HG03066 (cell line): ENCODE results near the gene BMP4.

Experiments used
- ATAC-seq: cut with Tn5 transposase; IDR thresholded peaks from one replicate; pipeline ENCODE4 v1.9.1; 2021; ENCODE audit warnings: low read depth; ENCODE audit not compliant: unreplicated experiment

The BMP4 gene

DNA sequence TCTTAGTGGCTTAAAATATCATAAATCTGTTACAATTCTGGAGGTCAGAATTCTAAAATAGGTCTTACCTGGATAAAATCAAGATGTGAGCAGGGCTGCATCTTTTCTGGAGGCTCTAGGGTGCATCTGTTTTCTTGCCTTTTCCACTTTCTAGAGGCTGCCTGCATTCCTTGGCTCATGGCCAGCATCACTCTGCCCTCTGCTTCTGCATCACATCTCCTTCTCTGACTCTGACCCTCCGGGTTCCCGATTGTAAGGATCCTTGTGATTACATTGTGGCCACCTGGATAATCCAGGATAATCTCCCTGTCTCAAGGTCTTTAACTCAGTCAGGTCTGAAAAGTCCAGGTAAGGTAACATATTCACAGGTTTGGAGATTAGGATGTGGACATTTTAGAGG is 11.0 kb upstream of the BMP4 start:
- no peak for ATAC-seq

DNA sequence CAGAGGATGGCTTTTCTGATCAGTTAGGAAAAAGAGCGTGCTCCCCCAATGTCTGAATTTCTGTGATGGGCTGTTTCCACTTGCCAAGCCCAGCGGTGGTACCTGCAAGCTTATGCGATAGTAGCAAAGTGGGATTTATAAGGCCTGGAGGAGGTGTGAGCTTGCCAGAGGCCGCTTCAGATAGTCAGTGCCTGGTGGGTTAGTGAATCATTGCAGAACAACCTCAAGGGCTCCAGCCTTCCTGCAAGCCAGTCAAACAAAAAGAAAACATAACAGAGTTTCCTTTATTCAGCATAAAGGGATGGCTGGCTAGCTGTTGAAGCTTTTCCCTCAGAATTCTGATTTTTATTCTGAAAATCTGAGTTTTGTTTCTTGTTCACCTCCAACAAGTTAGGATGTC is 7.6 kb upstream of the BMP4 start:
- ATAC-seq = no peak

GRCh38 chr14:53963320-53964227 is 6.9 kb upstream of the BMP4 start:
- ATAC-seq = no peak

DNA sequence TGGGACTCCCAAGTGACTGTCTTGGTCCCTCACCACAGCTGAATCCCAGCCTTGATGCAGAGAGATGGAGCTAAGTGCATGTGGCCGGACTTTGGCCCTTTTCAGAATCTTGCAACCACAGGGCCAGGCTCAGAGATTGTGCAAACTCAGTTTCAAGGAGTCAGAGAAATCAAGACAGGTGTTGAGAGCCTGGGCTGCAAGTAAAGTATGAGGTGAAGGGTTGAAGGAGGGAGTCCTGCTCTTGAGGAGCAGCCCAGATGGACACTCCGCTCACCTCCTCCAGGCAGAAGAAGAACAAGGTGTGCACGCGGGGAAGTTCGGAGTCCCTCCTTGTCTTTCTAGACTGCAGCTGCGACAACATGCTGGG is 6.3 kb upstream of the BMP4 start:
- no peak for ATAC-seq

DNA sequence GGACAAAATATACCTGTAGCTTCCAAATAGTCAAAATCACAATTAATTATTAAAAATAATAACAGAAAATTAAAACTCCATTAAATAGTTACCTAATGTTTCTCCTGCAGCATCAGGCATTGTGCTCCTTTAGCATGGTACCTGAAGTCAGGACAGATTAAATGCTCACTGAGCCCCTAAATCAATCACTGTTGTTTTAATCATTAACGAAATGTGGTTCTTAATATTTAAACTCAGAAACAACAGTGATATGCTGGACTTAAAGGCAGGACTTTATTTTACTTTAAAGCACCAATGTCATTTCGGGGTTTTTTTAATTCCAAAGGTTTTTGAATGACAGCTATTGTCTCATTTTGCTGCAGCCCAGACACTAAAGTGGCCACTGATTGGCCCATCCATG is 2.0 kb upstream of the BMP4 start:
- no peak for ATAC-seq

DNA sequence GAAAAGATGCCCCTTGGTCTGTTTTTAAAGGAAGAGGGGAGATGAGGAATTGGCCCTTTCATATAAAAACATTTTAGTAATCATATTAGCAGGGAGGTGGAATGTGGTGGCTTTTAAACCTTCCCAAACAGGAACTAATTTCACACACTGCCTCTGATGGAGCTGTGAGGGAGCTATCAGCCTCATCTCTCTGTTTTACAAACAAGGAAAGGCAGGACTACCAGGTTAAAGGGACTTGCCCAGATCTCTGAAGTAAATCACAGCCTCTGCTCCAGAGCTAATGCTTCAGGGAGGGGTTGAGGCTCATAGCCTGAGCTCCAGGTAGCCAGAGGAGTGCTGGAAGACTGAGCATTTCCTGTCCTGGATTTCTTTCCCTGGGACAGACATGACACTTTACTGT is 1.1 kb upstream of the BMP4 start:
- no peak for ATAC-seq

DNA sequence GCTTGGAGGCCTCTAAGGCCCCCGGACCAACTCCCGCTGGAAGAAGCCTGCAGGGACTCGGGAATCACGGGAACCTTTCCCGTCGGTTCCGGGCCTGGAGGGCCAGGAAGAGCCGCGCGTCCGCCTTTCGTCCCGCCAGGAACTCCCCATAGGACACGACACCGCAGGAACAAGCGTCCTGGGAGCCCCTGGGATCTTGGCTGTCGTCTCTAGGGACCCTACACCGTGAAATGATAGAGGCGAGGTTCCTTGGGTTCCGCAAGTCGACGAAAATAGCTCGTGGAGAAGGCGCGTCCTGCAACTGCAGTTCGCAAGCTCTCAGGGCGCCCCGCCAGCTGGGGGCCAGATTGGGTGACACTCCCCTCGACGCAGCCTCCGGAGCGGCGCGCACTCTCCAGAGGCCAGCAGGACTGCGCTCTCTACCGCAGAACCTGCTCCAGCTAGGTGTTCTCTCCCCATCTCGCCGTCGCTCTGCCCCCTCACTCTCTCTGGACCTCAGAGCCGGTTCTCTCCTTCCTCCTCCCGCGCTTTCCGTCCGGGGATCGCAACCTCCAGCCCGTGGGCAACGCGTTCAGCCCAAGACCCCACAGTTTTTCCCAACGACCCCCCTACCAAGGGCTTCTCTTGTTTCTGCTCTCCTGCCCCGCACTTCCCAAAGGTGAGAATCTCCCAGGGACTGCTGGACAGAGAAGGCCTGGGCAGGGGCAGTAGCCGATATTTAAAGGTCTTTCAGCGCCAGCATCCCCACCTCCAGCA is 776 bp downstream of the BMP4 start:
- ATAC-seq = no peak

DNA sequence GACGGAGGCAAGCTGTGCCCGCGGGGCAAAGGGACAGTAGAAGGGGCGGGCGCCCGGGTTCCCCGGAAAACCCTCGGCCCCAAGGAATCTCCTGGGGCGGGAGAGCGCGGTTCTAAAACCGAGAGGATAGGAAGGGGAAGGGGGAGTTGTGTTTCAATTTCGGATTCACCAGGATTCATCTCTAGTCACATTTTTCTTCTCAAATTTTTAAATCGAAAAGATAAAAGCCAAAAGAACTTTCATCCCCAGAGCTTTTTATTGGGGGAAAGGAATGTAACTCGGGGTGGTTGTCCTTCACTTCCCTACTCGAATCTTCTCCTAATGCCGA is 1.4 kb downstream of the BMP4 start:
- ATAC-seq = no peak

DNA sequence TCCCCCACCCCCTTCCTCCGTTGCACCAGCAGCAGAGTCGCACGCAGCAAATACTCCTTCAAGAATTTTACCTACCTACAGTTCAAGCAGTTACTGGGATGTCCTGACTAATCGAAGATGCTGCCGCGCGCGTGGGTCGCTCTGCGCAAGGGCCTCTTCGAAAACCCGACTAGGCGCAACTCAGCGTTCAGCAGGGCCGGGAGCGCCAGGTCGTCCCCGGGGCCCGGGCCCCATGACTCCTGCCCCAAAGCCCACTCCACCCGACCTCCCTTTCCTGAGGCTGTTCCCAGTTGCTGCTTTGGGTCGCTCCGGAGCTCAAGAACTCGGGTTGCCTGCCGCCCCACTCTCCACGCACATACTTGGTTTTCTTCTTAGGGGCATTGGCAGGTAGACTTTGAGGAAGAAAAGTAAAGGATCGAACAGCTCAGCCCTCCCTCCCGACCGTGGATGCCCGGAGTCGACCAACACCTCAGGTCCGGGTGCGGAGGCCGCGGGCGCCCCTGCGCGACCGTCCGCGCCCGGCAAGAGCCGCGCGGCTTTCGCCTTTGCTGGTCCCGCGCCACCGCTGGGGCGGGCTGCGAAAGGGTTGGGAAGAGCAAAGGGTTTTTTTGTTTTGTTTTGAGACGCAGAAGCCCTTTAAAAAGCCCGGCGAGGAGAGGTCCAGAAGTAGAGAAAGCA is 1.9 kb downstream of the BMP4 start:
- no peak for ATAC-seq

DNA sequence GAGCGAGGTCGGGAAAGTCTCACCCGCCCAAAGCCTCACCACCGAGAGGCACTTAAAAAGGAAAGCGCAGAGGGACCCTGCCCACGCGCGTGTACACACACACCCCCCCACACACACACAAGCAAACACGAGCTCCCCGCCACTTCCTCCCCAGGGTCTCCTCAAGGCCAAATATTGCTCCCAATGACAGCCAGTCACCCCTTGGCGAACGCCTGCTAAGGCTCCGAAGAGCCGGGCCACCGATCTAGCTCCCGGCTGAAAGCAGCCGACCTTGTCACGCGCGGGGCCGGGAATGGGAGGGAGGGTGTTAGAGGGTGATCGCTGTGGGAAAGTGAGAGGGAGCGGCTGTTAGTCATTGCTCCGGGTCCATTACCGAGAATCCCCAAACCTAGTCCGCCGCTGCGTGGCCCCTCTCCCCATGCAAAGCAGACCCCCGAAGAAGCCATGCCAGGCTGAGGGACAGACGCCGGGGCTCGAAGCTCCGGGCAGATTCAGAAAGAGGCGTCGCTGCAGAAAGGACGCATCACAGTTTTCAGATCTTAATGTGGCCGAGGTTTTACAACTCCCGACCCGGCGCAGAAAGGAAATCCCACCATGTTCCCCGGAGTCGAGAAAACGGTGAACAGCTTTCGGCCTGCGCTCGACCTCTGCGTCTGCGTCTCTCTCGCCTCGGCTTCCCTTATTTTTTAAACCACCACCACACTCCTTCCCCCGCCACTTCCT is 2.6 kb downstream of the BMP4 start:
- ATAC-seq = no peak

DNA sequence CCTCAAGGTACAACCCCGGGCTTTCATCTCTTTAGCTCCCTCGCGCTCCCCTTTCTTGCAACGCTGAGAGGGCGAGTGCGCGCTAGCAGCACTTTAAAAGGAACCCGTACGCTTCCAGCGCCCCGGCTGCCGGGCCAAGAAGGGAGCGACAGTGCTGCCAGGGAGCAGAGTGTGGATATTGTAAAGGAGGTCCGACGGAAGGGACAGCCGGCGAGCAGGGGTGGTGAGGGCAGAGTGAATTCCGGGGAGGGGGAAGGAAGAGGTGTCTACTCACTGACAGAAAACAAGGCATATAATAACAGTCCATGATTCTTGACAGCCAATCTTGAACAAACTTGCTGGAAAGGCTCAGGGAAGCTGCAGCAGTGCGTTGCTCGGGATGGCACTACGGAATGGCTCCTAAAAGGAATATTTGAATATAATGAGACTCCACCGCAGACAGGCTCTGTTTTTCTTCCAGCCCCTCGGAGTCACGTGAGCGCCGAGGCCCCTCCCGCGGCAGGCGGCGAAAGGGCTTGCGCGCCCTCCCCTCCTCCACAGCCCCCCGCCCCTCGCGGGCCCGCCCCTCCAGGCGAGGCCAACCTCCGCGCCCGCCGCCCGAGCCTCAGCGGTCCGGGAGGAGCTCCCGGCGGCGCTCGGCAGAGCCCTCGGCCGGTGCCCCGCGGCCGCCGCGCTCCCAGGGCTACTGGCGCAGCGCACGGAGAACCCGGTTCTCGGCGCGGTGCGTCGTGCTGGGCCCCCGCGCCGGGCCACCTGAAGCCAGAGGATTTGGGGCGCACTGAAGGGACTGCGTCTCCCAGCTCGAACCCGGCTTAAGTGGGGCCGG is 3.4 kb downstream of the BMP4 start:
- no peak for ATAC-seq

- ATAC-seq = no peak
Observed at GRCh38 chr14:53952533-53952932, 4.1 kb downstream of the BMP4 start.

DNA sequence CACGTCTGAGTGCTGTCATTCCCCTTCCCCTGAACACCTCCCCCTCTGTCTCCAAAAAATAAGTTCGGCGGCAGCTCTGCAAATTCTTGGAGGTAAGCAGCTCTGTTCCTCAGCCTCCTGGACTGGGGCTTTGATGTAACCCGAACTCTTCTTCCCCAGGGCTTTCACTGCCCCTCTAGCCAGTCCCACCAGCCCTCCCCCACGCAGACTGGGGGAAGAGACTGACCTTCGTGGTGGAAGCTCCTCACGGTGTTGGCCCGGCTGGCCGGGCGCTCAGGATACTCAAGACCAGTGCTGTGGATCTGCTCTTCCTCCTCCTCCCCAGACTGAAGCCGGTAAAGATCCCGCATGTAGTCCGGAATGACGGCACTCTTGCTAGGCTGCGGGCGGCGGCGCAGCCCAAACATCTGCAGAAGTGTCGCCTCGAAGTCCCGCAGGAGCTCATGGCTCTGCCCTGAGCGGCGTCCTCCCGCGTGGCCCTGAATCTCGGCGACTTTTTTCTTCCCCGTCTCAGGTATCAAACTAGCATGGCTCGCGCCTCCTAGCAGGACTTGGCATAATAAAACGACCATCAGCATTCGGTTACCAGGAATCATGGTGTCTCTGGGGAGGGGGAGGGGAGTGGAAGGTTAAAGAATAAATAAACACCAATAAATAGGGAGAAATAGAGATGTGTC is 4.9 kb downstream of the BMP4 start:
- ATAC-seq = no peak

- ATAC-seq = no peak
Observed at GRCh38 chr14:53951243-53951626, 5.4 kb downstream of the BMP4 start.

GRCh38 chr14:53950031-53950793 is 6.4 kb downstream of the BMP4 start:
- no peak for ATAC-seq

DNA sequence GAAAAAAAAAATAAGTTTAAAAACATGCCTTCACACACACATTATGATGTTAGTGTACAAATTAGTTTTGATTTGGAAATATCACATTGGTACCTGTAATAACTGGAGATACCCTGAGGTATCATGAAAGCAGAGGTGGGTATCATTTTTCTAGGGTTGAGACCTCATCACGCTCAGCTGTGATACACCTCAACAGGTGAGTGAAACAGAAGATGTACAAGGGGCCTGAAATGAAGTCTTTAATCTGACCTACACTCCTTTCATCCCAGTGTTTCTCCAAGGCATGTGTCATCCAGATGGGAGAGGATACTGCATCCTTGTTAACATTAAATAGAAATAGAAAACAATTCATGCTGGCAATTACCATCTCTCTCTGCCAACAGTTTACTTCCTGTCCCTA is 7.4 kb downstream of the BMP4 start:
- ATAC-seq = no peak

- no peak for ATAC-seq
Observed at GRCh38 chr14:53948205-53948884, 8.3 kb downstream of the BMP4 start.

DNA sequence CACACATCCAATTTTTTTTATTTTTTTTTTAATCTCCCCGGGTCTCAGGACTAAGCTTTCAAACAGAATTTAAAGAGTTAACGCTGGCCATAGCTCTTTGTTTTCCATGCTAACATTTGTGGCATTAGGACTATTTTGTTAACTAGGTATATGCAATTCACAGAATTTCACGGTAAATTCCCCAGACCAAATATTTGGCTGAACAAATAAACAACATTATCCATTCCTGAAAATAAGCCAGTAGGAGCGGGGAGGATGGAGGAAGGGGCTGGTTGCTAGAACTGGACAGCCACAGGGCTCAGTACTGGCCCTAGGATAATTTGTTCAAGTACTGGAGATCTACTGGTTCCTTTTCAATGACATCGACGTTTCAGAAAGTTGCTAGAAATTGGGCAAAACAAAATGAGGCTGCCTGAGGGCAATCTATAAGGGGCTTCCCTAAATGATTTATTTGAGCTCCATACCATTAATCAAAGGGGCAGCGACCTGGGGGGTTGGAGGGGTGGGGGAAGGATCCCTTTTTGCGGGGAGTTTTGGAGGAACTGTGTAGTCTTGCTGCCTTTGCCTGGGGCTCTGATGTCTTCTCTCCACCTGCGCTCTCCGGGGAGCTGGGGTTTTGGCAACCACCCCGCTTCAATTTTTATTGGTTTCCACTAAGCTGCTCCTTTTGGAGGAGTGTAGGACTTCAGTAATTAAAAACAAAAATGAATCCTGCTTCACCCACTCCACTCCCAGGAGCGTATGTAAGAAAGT is 9.0 kb downstream of the BMP4 start:
- no peak for ATAC-seq
